HG03108 (cell line): ENCODE results near the gene C2CD4A.
"Not testable (repeated sequence)": the region's sequence is repeated elsewhere in the genome, so short reads cannot be mapped to it uniquely, and the experiment has no call there.

Experiments used
- ATAC-seq: cut with Tn5 transposase; IDR thresholded peaks from one replicate; pipeline ENCODE4 v1.9.1; 2021; ENCODE audit warnings: moderate library complexity; ENCODE audit not compliant: unreplicated experiment

C2CD4A gene, protein sequence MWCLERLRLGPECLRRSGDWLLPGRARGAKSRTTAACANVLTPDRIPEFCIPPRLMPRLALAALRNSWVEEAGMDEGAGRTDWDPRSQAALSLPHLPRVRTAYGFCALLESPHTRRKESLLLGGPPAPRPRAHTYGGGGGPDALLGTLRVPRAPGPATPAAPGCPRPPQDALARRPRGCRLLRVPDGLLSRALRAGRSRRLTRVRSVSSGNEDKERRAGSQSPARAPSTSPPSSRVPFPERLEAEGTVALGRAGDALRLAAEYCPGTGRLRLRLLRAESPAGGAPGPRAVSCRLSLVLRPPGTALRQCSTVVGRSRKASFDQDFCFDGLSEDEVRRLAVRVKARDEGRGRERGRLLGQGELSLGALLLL

DNA sequence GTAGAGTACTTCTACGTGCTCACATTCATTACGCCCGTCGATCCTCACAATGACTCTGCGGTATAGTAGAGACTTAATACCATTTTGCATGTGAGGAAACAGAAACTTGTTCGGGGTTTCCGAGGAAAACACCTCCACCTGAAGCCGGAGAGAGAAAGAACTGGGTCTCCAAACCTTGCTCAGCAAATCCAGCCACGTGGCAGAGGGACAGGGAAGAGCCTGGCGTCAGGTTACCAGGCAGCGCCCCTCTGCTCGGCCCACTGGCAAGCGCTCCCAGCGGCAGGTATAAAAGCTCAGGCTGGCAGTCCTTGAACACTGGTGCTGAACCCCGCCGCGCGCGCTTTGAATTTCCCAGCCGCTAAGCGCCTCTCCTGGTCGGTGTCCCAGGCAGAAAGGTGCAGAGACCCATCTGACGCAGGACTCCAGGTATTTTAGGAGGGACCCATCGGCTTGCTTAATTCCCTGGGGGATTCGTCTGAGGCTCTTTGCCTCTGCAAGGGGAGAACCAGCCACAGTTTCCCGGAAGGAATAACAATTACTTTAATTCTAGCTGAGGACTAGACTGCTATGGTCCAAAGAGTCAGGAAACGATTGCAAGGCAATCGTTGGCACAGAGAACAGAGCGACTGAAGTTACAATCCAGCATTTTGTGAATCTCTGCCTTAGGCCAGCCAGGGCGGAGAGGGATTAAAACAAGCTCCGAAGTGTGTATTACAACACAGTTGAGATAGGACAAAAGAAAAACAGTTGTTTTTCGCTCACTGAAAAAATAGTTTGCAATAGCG is at the start of gene C2CD4A:
C2CD4A (plus strand) TSS at position 315 of the 785 bp plus-strand sequence. CDS start 637 bp downstream, outside the sequence.
- ATAC-seq: no peak

- no peak for ATAC-seq
Measured at GRCh38 chr15:62020576-62021160, 46.1 kb upstream of the C2CD4A start.

DNA sequence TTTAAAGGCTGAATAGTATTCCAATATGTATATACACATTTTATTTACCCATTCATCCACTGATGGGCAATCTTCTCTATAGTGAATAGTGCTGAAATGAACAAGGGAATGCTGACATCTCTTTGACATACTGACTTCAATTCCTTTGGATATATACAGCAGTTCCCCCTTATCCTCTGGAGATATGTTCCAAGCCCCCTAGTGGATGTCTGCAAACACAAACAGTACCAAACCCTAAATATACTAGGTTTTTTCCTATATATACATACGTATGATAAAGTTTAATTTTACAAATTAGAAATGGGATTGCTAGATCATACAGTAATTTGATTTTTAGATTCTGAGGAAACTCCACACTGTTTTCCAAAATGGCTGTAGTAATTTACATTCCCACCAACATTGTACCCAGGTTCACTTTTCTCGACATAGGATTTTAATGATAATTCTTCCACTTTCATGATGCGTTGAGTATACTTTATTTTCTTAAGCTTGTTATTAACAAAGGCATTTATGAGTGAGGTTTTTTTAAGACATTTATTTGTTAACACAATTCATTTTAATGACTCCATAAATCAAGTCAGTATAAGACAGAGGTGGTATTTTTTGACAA is 44.7 kb upstream of the C2CD4A start:
- no peak for ATAC-seq

GRCh38 chr15:62026487-62027262 is 40.1 kb upstream of the C2CD4A start:
- ATAC-seq: no peak

- ATAC-seq: no peak
Measured at GRCh38 chr15:62027263-62027565, 39.6 kb upstream of the C2CD4A start.

- no peak for ATAC-seq
Measured at GRCh38 chr15:62027916-62028315, 38.9 kb upstream of the C2CD4A start.

- no peak for ATAC-seq
Measured at GRCh38 chr15:62035256-62035924, 31.4 kb upstream of the C2CD4A start.

DNA sequence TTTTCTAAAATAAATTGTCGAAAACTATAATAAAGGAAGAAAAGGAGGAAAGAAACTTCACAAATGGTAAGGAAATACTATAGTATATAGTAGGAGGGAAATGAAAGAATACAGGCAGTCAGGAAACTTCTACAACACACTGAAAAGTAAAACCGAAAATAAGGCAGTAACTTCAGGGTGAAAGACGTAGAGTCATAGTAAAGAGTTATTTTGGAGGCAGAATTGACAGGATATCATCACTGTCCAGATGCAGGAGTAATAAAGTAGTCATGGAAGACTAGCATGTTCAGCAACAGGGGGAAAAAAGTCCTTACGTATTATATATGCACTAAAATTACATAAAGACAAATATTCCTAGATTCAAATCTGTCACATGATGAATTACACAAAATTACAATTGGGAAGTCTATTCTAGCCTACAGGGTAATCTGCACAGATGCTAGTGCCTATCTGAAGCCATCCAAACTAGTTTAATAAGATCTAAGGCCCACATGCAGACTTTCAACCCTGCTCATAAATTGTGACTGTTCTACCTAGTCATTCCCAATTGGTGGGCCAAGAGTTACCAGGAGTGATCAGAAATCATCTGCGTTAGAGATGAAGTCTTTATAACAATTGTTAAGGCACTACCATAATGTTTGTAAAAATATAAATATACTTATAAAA is 20.6 kb upstream of the C2CD4A start:
- ATAC-seq: peak; percentile 83

DNA sequence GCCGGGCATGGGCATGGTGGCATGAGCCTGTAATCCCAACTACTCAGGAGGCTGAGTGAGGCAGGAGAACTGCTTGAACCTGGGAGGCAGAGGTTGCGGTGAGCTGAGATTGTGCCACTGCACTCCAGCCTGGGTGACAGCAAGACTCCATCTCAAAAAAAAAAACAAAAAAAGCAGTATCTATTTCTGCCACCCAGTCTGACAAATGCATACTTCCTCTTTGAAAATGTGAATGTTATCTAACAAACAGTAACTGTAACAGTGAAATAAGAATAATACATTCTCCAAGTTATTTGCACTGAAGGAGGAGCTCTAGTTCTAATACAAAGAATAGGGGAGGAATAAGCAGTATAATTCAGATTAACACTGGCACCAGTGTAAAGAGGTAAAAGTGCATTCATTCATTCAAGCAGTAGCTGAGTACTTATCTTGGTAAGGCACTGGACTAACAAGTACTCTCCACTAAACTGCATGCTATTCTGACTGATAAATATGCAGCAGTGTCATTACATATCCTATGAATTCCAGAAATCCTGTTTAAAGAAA is 19.4 kb upstream of the C2CD4A start:
- no peak for ATAC-seq

GRCh38 chr15:62048254-62048653 is 18.5 kb upstream of the C2CD4A start:
- ATAC-seq: not testable (repeated sequence)

DNA sequence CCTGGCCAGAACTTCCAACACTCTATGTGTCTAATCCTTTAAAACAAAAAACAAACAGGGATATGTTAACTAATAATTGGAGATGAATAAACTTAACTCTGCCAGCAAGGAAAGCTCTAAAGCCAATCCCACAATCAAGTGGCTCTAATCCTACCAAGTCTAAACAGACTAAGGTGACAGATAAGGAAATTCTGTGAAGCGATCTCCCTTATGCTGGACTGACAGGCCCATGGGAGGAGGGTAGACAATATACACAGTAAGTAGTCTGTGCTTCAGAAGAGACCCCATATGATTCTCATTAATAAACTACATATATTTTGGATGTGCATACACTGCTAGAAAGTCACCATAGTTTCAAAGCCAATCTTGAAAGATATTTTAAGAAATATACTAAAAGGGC is 16.7 kb upstream of the C2CD4A start:
- no peak for ATAC-seq

GRCh38 chr15:62051166-62051565 is 15.6 kb upstream of the C2CD4A start:
- ATAC-seq: no peak

DNA sequence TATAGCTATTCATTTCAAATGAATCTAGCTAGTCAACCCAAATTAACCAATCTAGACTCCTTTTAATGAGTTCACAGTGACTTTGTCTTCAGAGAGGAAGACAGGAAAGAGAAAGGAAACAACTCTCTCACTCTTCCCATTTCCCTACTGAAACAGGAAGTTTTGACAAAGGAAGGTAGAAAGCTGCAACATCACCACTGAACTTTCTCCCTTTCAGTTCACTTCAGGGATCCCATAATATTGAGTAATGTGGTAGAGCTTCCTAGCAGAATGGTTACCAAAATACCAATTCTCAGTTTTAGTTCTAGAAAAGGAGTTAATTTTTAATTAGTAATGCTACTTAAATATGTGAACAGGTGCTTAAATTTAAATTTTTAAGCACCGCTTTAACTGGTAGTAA is 14.1 kb upstream of the C2CD4A start:
- no peak for ATAC-seq

GRCh38 chr15:62053439-62054085 is 13.2 kb upstream of the C2CD4A start:
- ATAC-seq: no peak

DNA sequence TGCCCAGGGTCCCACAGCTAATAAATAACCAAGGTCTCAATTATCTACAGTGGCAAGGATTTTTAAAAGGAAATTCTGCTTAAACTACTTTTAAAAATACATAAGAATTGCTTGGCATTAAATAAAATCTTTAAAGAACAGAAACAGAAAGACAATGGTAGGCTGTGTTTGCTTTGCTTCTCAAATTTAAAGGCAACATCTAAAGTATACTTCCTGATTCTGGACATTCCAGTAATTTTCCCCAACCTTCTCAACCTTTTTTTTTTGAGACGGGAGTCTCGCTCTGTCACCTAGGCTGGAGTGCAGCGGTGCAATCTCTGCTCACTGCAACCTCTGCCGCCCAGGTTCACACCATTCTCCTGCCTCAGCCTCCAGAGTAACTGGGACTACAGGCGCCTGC is 11.8 kb upstream of the C2CD4A start:
- no peak for ATAC-seq

- no peak for ATAC-seq
Measured at GRCh38 chr15:62057341-62057980, 9.3 kb upstream of the C2CD4A start.

DNA sequence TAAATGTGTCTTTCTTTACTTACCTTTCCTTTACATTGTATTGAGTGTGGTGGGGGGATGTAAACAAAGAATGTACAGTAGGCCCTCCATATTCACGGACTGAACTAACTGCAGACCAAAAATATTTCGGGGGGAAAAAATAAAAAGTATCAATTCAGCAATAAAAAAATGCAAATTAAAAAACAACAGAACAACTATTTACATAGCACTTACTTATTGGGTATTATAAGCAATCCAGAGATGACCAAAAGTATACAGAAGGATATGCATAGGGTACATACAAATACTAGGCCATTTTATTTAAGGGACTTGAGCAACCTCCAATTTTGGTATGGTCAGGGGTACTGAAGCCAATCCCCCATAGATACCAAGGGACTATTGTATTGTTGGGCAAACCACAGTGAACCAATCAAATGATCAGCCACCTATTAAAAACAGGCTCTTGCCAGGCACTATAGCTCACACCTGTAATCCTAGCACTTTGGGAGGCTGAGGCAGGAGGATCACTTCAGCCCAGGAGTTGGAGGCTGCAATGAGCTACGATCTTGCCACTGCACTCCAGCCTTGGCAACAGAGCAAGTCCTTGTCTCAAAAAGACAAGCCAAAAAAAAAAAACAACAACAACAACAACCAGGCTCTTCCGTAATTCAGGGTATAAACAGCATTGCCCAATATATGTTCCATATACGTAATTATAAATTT is 8.3 kb upstream of the C2CD4A start:
- ATAC-seq: no peak
